PFSK-1 (cell line): ENCODE measurements around the gene TRPM2.

Experiments used
- FOXP2 ChIP-seq: optimal IDR thresholded peaks from 2 replicates; pipeline ENCODE3; 2011; ENCODE audit warnings: borderline replicate concordance, control low read depth, inconsistent platforms; ENCODE audit not compliant: insufficient read depth; ENCODE audit errors: extremely low read length, extremely low read depth
- POLR2AphosphoS5 ChIP-seq: IDR thresholded peaks from 2 replicates; pipeline ENCODE4 v1.6.1; 2012; ENCODE audit warnings: low read depth, mild to moderate bottlenecking, control low read depth, low read length, moderate library complexity
- SIN3A ChIP-seq: IDR thresholded peaks from 2 replicates; pipeline ENCODE4 v1.6.1; 2012; ENCODE audit warnings: mild to moderate bottlenecking, low read length, moderate library complexity, borderline replicate concordance; ENCODE audit not compliant: insufficient read depth
- TAF1 ChIP-seq: IDR thresholded peaks from 2 replicates; pipeline ENCODE4 v1.6.1; 2012; ENCODE audit warnings: low read length, control low read depth, borderline replicate concordance; ENCODE audit not compliant: insufficient read depth
- TF ChIP-seq, protein P1 (sequence below), 2 experiments: IDR thresholded peaks; 2 replicates each; pipeline versions ENCODE4 v1.6.1 to v1.8.0; 2011 to 2012; ENCODE audit warnings: low read depth in 2 of 2, low read length in 2 of 2, control low read depth in 1 of 2, inconsistent platforms in 1 of 2, mild to moderate bottlenecking in 1 of 2, moderate library complexity in 1 of 2; ENCODE audit not compliant: insufficient read depth in 1 of 2

Gene TRPM2

GRCh38 chr21:44313451-44313850 lies 40.0 kb upstream of the TRPM2 start:
- TF ChIP-seq TAF1, result no peak
- no peak for TF ChIP-seq SIN3A
- TF ChIP-seq, protein P1, sequence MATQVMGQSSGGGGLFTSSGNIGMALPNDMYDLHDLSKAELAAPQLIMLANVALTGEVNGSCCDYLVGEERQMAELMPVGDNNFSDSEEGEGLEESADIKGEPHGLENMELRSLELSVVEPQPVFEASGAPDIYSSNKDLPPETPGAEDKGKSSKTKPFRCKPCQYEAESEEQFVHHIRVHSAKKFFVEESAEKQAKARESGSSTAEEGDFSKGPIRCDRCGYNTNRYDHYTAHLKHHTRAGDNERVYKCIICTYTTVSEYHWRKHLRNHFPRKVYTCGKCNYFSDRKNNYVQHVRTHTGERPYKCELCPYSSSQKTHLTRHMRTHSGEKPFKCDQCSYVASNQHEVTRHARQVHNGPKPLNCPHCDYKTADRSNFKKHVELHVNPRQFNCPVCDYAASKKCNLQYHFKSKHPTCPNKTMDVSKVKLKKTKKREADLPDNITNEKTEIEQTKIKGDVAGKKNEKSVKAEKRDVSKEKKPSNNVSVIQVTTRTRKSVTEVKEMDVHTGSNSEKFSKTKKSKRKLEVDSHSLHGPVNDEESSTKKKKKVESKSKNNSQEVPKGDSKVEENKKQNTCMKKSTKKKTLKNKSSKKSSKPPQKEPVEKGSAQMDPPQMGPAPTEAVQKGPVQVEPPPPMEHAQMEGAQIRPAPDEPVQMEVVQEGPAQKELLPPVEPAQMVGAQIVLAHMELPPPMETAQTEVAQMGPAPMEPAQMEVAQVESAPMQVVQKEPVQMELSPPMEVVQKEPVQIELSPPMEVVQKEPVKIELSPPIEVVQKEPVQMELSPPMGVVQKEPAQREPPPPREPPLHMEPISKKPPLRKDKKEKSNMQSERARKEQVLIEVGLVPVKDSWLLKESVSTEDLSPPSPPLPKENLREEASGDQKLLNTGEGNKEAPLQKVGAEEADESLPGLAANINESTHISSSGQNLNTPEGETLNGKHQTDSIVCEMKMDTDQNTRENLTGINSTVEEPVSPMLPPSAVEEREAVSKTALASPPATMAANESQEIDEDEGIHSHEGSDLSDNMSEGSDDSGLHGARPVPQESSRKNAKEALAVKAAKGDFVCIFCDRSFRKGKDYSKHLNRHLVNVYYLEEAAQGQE (IDR thresholded peaks at IDR 0.05; ENCODE audit: insufficient read depth in 1 of 2, low read depth in 2 of 2, low read length in 2 of 2), result no peak
- TF ChIP-seq FOXP2, result no peak
- no peak for TF ChIP-seq POLR2AphosphoS5

GRCh38 chr21:44314128-44314527 lies 39.3 kb upstream of the TRPM2 start:
- TF ChIP-seq, protein P1 (IDR thresholded peaks at IDR 0.05; ENCODE audit: insufficient read depth in 1 of 2, low read depth in 2 of 2, low read length in 2 of 2), result no peak
- TF ChIP-seq FOXP2 (no peak), POLR2AphosphoS5 (no peak), SIN3A (no peak), TAF1 (no peak)

DNA sequence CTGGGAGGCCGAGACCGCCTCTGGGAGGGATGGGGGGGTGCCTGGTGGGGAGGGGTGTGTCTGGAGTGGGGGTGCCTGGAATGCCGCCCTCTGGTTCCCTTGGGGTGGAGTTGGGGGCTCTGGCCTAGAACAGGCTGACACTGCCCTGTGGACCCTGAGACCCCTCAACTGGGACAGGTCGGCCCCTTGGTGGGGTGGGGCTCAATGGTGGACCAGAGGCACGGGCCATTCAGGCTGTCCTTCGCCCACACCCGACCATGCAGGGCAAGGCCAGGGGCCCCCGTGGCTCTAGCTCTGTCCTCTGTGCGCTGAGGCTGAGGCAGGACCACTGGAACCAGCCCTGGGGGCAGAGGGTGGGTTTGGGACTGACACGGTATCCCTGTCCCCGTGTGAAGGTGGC lies 38.9 kb upstream of the TRPM2 start:
- TF ChIP-seq, protein P1 (IDR thresholded peaks at IDR 0.05; ENCODE audit: insufficient read depth in 1 of 2, low read depth in 2 of 2, low read length in 2 of 2), result no peak
- no peak for TF ChIP-seq TAF1
- no peak for TF ChIP-seq SIN3A
- no peak for TF ChIP-seq FOXP2
- no peak for TF ChIP-seq POLR2AphosphoS5

DNA sequence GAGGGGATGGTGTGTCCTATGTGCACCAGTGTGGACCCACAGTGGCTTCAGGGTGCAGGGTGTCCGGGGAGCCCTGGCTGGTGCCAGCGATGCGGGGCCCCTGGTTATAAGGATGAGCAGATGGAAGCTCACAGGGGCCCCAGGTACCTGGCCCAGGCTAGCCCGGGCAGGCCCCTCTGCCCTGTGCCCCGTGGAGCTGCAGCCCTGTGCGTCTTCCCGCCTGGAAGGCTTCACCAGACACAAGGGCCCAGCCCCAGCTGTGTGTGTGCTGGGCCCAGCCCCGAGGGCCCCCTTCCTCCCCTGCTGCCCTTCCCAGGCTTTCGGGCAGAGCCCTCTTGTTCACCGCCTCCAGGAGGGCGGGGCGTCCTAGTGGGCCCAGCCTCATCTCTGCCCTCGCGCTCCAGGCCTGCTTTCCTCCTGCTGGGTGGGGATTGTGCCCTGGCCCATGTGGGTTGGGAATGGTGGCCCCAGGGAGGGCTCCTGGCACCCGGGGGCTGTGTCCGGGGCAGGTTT lies 37.7 kb upstream of the TRPM2 start:
- TF ChIP-seq POLR2AphosphoS5 (no peak), FOXP2 (no peak), TAF1 (no peak), SIN3A (no peak)
- TF ChIP-seq, protein P1 (IDR thresholded peaks at IDR 0.05; ENCODE audit: insufficient read depth in 1 of 2, low read depth in 2 of 2, low read length in 2 of 2), result no peak
